OCI-LY1 (cell line): ENCODE results near the gene LMF2.

Experiments used
- H2AFZ ChIP-seq: fragments of 200-600 bp; sonication (generic), shearing (Covaris generic); 2 replicates; pipeline ENCODE4 v1.6.0; 2014; ENCODE audit warnings: antibody characterized with exemption, mild to moderate bottlenecking, low read length
- H3F3A ChIP-seq: fragments of 200-600 bp; sonication (generic), shearing (Covaris generic); 2 replicates; pipeline ENCODE4 v1.6.0; 2014; ENCODE audit warnings: mild to moderate bottlenecking, antibody characterized with exemption, low read length, moderate library complexity; ENCODE audit not compliant: insufficient read depth
- H3K27ac ChIP-seq: fragments of 200-600 bp; sonication (generic); 2 replicates; pipeline ENCODE4 v1.5.1; 2014; ENCODE audit warnings: low read length, mixed run types, mild to moderate bottlenecking, low read depth; ENCODE audit not compliant: poor library complexity, severe bottlenecking
- H3K27me3 ChIP-seq: fragments of 200-600 bp; sonication (generic); 2 replicates; pipeline ENCODE4 v1.6.0; 2014; ENCODE audit warnings: antibody characterized with exemption, mild to moderate bottlenecking, low read length, moderate library complexity; ENCODE audit not compliant: insufficient read depth
- H3K36me3 ChIP-seq: fragments of 200-600 bp; sonication (generic); 2 replicates; pipeline ENCODE4 v1.6.1; 2014; ENCODE audit warnings: mild to moderate bottlenecking, antibody characterized with exemption, low read length, moderate library complexity, mixed read lengths; ENCODE audit not compliant: insufficient read depth
- H3K4me1 ChIP-seq: fragments of 200-600 bp; sonication (generic); 2 replicates; pipeline ENCODE4 v1.5.1; 2014; ENCODE audit warnings: mild to moderate bottlenecking, low read length, moderate library complexity; ENCODE audit not compliant: insufficient read depth, severe bottlenecking
- H3K4me2 ChIP-seq: fragments of 200-600 bp; sonication (generic), shearing (Covaris generic); 2 replicates; pipeline ENCODE4 v1.6.1; 2014; ENCODE audit warnings: low read length
- H3K4me3 ChIP-seq: fragments of 200-600 bp; sonication (generic); 2 replicates; pipeline ENCODE4 v1.5.1; 2014; ENCODE audit warnings: low read length, low read depth, mild to moderate bottlenecking, mixed read lengths; ENCODE audit not compliant: poor library complexity, severe bottlenecking
- H3K79me2 ChIP-seq: fragments of 200-600 bp; shearing (Covaris generic); 2 replicates; pipeline ENCODE4 v1.6.1; 2016; ENCODE audit warnings: mixed run types, low read length, mixed read lengths; ENCODE audit not compliant: insufficient read depth
- H3K9ac ChIP-seq: fragments of 200-600 bp; sonication (generic), shearing (Covaris generic); 2 replicates; pipeline ENCODE4 v1.6.1; 2014; ENCODE audit warnings: mild to moderate bottlenecking, low read length, mixed read lengths
- H3K9me2 ChIP-seq: fragments of 200-600 bp; sonication (generic), shearing (Covaris generic); 2 replicates; pipeline ENCODE4 v1.6.1; 2014; ENCODE audit warnings: low read depth, mild to moderate bottlenecking, low read length, mixed read lengths
- H3K9me3 ChIP-seq: fragments of 200-600 bp; shearing (Covaris generic); 2 replicates; pipeline ENCODE4 v1.6.1; 2014; ENCODE audit warnings: low read length, mixed read lengths
- H4K20me1 ChIP-seq: fragments of 200-600 bp; sonication (generic), shearing (Covaris generic); 2 replicates; pipeline ENCODE4 v1.6.0; 2016; ENCODE audit warnings: mild to moderate bottlenecking, low read length; ENCODE audit not compliant: insufficient read depth
- CTCF ChIP-seq: fragments of 200-600 bp; sonication (generic), shearing (Covaris generic); IDR thresholded peaks from 2 replicates; pipeline ENCODE4 v1.5.1; 2017; ENCODE audit warnings: mild to moderate bottlenecking, antibody characterized with exemption, low read length, moderate library complexity, mixed read lengths
- EZH2 ChIP-seq: fragments of 200-600 bp; sonication (generic), shearing (Covaris generic); IDR thresholded peaks from 2 replicates; pipeline ENCODE4 v1.8.0; 2017; ENCODE audit warnings: borderline replicate concordance, mixed run types, mild to moderate bottlenecking, antibody characterized with exemption, low read length, moderate library complexity, mixed read lengths

Gene LMF2

DNA sequence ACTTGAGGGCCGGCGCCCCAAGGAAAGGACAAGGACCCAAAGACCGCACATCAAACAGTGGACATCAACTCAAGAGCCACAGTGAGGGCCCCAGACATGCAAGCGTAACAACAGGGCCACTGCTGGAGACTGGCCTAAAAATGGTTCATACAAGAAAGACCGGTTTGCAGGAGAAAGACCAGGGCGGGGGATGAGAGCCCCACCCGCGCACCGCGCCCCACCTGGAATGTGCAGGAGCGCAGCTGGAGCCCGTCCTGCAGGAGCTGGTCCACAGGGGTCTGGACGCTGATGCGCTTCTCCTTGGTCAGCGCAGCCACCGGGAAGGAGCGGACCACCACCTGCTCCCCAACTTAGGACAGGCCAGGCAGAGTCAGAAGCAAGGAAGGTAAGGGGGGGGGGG is 46.6 kb downstream of the LMF2 start:
- Histone ChIP-seq H3K9ac (no peak overlapping the region), H3K36me3 (peaks cover 95% of the 10 kb centered on the region), H3K9me3 (no peaks in the 10 kb centered on the region), H3K27me3 (no peaks in the 10 kb centered on the region), H3K79me2 (no peaks in the 10 kb centered on the region), H3K4me3 (no peak overlapping the region), H3K4me1 (no peaks in the 10 kb centered on the region), H4K20me1 (no peaks in the 10 kb centered on the region), H3F3A (no peaks in the 10 kb centered on the region), H3K27ac (no peak overlapping the region), H3K9me2 (no peaks in the 10 kb centered on the region), H3K4me2 (no peak overlapping the region), H2AFZ (no peak overlapping the region)
- TF ChIP-seq CTCF (no peak), EZH2 (no peak)

- Histone ChIP-seq H4K20me1 (no peaks in the 10 kb centered on the region), H3K79me2 (no peaks in the 10 kb centered on the region), H3K4me2 (no peak overlapping the region), H3K36me3 (peaks cover 95% of the 10 kb centered on the region), H3K9ac (no peak overlapping the region), H3K9me3 (no peaks in the 10 kb centered on the region), H3K4me3 (no peak overlapping the region), H3K27ac (no peak overlapping the region), H3K4me1 (no peaks in the 10 kb centered on the region), H3K9me2 (no peaks in the 10 kb centered on the region), H3F3A (no peaks in the 10 kb centered on the region), H3K27me3 (no peaks in the 10 kb centered on the region), H2AFZ (no peak overlapping the region)
- TF ChIP-seq EZH2 (no peak), CTCF (peak; percentile 15; the same call in 1 of the 2 replicates)
These were observed 47.9 kb downstream of the LMF2 start for GRCh38 chr22:50459496-50460140.

GRCh38 chr22:50459016-50459415 is 48.5 kb downstream of the LMF2 start:
- Histone ChIP-seq H4K20me1 (no peaks in the 10 kb centered on the region), H3K4me1 (no peaks in the 10 kb centered on the region), H3K4me2 (no peak overlapping the region), H3F3A (no peaks in the 10 kb centered on the region), H3K9me3 (no peaks in the 10 kb centered on the region), H3K9ac (no peak overlapping the region), H2AFZ (no peak overlapping the region), H3K27ac (no peak overlapping the region), H3K79me2 (no peaks in the 10 kb centered on the region), H3K9me2 (no peaks in the 10 kb centered on the region), H3K36me3 (peaks cover 95% of the 10 kb centered on the region), H3K27me3 (no peaks in the 10 kb centered on the region), H3K4me3 (no peak overlapping the region)
- TF ChIP-seq CTCF (no peak), EZH2 (no peak)
